Stimulated activated CD4-positive, alpha-beta T cell treated with anti-CD3 and anti-CD28 coated beads, Interleukin-1b, Interleukin-23, amount 100 ng/mL, for 4 hours (primary cell): ENCODE results near the gene ESYT1.
A peak's percentile ranks its signal among the peaks of the same experiment; 100 is the strongest.

Source experiments
- DNase-seq, 2 donors: peaks; one replicate each; pipeline ENCODE4 v3.0.0-alpha.2; 2020; ENCODE audit warnings: low read depth in 2 of 2

Gene ESYT1

GRCh38 chr12:56127888-56128669 is at the start of gene ESYT1:
Gene ESYT1 (plus strand): TSS chr12:56128267. CDS start chr12:56128320, 53 bp downstream.
- DNase-seq, result peak; percentile 84 to 94

- no peak for DNase-seq
Measured at GRCh38 chr12:56078427-56078826, 49.6 kb upstream of the ESYT1 start.

- DNase-seq, result peak; percentile 24 to 39
Measured at GRCh38 chr12:56078931-56079722, 48.9 kb upstream of the ESYT1 start.

GRCh38 chr12:56079723-56080555 is 48.1 kb upstream of the ESYT1 start, which contains the start of gene ERBB3:
Gene ERBB3 (plus strand): TSS chr12:56080165. CDS start chr12:56080301, 136 bp downstream.
- peak; percentile 55 to 59 for DNase-seq

- no peak for DNase-seq
Measured at GRCh38 chr12:56080556-56081138, 47.4 kb upstream of the ESYT1 start.

GRCh38 chr12:56081393-56082347 is 46.4 kb upstream of the ESYT1 start:
- no peak for DNase-seq

GRCh38 chr12:56082382-56082781 is 45.7 kb upstream of the ESYT1 start:
- DNase-seq, result no peak

GRCh38 chr12:56082967-56083366 is 45.1 kb upstream of the ESYT1 start:
- no peak for DNase-seq

GRCh38 chr12:56084958-56085543 is 43.0 kb upstream of the ESYT1 start:
- no peak for DNase-seq

GRCh38 chr12:56086096-56086495 is 42.0 kb upstream of the ESYT1 start:
- DNase-seq, result no peak

GRCh38 chr12:56086608-56087007 is 41.5 kb upstream of the ESYT1 start:
- DNase-seq, result no peak

GRCh38 chr12:56087220-56087619 is 40.8 kb upstream of the ESYT1 start:
- DNase-seq, result no peak

- no peak for DNase-seq
Measured at GRCh38 chr12:56097738-56098137, 30.3 kb upstream of the ESYT1 start.

GRCh38 chr12:56098592-56098991 is 29.5 kb upstream of the ESYT1 start:
- DNase-seq, result no peak

GRCh38 chr12:56099787-56100186 is 28.3 kb upstream of the ESYT1 start:
- no peak for DNase-seq

GRCh38 chr12:56101045-56101444 is 27.0 kb upstream of the ESYT1 start:
- no peak for DNase-seq

GRCh38 chr12:56102683-56103065 is 25.4 kb upstream of the ESYT1 start:
- no peak for DNase-seq

GRCh38 chr12:56103066-56103711 is 24.9 kb upstream of the ESYT1 start:
- DNase-seq, result no peak

GRCh38 chr12:56103823-56104108 is 24.3 kb upstream of the ESYT1 start:
- no peak for DNase-seq
